ENCODE data around the gene KHDRBS2.

The KHDRBS2 gene

GRCh38 chr6:62202078-62202477 is 83.9 kb downstream of the KHDRBS2 start:
- no peaks in the 10 kb centered on the region for H3K4me1 ChIP-seq
- no peaks in the 10 kb centered on the region for H4K20me1 ChIP-seq
- H3K36me3 ChIP-seq, result no peaks in the 10 kb centered on the region
- H3K9ac ChIP-seq, result no peak overlapping the region
- no peak for TF ChIP-seq Cebpa-rat (IDR thresholded peaks at IDR 0.05)
- H3K27me3 ChIP-seq, result no peaks in the 10 kb centered on the region
- H3K4me2 ChIP-seq, result no peak overlapping the region
- H3K9me3 ChIP-seq, result no peaks in the 10 kb centered on the region
- no peak overlapping the region for H3K27ac ChIP-seq
- H3K4me3 ChIP-seq, result no peak overlapping the region

GRCh38 chr6:62192593-62192992 is 93.4 kb downstream of the KHDRBS2 start:
- no peak overlapping the region for H3K27ac ChIP-seq
- H4K20me1 ChIP-seq, result no peaks in the 10 kb centered on the region
- no peak overlapping the region for H3K9ac ChIP-seq
- no peaks in the 10 kb centered on the region for H3K4me1 ChIP-seq
- no peaks in the 10 kb centered on the region for H3K27me3 ChIP-seq
- no peaks in the 10 kb centered on the region for H3K9me3 ChIP-seq
- no peak overlapping the region for H3K4me2 ChIP-seq
- no peaks in the 10 kb centered on the region for H3K36me3 ChIP-seq
- TF ChIP-seq Cebpa-rat (IDR thresholded peaks at IDR 0.05), result no peak
- H3K4me3 ChIP-seq, result no peak overlapping the region

DNA sequence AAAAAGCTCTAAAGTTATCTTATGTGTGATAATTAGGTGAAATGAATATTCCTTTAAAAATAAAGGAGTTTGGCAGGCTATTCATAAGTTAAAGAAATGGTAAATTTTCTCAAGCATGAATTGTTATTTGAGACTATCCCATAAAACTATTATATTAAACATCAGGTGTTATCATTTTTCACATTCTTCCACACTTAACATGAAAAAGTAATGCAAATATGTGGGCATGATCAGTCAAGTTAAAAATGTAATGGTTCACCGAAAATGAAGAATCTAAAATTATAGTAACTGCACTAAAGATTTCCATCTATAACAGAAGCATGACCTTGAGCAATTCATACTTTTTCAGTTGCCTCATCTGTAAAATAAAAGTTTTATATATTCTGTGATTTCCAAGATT is 110.8 kb downstream of the KHDRBS2 start:
- no peaks in the 10 kb centered on the region for H3K9me3 ChIP-seq
- no peak overlapping the region for H3K27ac ChIP-seq
- H3K4me2 ChIP-seq, result no peak overlapping the region
- no peak overlapping the region for H3K9ac ChIP-seq
- no peaks in the 10 kb centered on the region for H3K4me1 ChIP-seq
- TF ChIP-seq Cebpa-rat (IDR thresholded peaks at IDR 0.05), result no peak
- H3K36me3 ChIP-seq, result no peaks in the 10 kb centered on the region
- H4K20me1 ChIP-seq, result no peaks in the 10 kb centered on the region
- H3K4me3 ChIP-seq, result no peak overlapping the region
- no peaks in the 10 kb centered on the region for H3K27me3 ChIP-seq

DNA sequence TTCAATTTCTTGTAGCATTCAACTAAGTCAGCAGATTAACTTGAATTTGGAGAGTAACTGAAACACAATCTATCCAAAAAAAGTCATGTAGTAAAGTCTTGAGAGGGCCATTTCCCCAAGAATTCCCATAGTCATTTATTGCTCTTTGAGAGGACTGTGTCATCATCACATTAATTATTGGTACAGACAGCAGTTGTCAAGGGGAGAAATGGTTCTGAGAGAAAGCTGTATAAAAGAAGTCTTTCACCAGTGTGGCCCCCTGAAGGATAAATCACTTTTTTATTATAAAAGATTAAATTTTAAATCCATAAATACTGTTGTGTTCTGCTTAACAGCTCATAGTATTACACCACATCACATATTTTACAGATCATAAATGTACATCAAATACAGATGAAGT is 111.5 kb downstream of the KHDRBS2 start:
- Histone ChIP-seq H3K27me3 (no peaks in the 10 kb centered on the region), H3K27ac (no peak overlapping the region), H4K20me1 (no peaks in the 10 kb centered on the region), H3K36me3 (no peaks in the 10 kb centered on the region), H3K9me3 (no peaks in the 10 kb centered on the region), H3K4me2 (no peak overlapping the region), H3K4me1 (no peaks in the 10 kb centered on the region), H3K9ac (no peak overlapping the region), H3K4me3 (no peak overlapping the region)
- TF ChIP-seq Cebpa-rat (IDR thresholded peaks at IDR 0.05), result no peak

GRCh38 chr6:62167736-62168135 is 118.3 kb downstream of the KHDRBS2 start:
- Histone ChIP-seq H3K9ac (no peak overlapping the region), H3K4me3 (no peak overlapping the region), H3K36me3 (no peaks in the 10 kb centered on the region), H3K27me3 (no peaks in the 10 kb centered on the region), H4K20me1 (no peaks in the 10 kb centered on the region), H3K27ac (no peak overlapping the region), H3K4me2 (no peak overlapping the region), H3K4me1 (no peaks in the 10 kb centered on the region), H3K9me3 (no peaks in the 10 kb centered on the region)
- TF ChIP-seq Cebpa-rat (IDR thresholded peaks at IDR 0.05), result no peak

GRCh38 chr6:62162858-62163257 is 123.2 kb downstream of the KHDRBS2 start:
- no peaks in the 10 kb centered on the region for H3K9me3 ChIP-seq
- no peak overlapping the region for H3K27ac ChIP-seq
- H3K27me3 ChIP-seq, result no peaks in the 10 kb centered on the region
- no peaks in the 10 kb centered on the region for H3K36me3 ChIP-seq
- no peaks in the 10 kb centered on the region for H4K20me1 ChIP-seq
- no peaks in the 10 kb centered on the region for H3K4me1 ChIP-seq
- H3K9ac ChIP-seq, result no peak overlapping the region
- H3K4me2 ChIP-seq, result no peak overlapping the region
- H3K4me3 ChIP-seq, result no peak overlapping the region
- TF ChIP-seq Cebpa-rat (IDR thresholded peaks at IDR 0.05), result no peak

DNA sequence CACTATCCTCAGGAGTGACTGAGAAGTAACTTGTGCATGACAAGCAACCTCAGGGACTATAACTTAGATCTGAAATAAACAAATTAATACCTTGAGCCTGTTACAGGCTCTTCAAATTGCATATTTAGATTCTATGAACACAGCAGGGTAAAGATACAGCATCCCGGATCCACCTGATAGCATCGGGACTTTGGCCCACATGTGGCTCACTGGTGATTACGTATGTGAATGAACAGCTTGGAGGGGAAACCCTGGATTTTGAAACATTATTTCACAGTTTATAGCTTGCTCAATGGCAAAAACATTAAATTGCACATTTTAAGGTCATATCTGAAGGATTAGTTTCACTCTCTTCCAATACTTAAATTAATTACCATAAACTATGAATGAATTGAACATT is 133.2 kb downstream of the KHDRBS2 start:
- Histone ChIP-seq H4K20me1 (no peaks in the 10 kb centered on the region), H3K4me2 (no peak overlapping the region), H3K4me3 (no peak overlapping the region), H3K27ac (no peak overlapping the region), H3K9me3 (no peaks in the 10 kb centered on the region), H3K36me3 (no peaks in the 10 kb centered on the region), H3K9ac (no peak overlapping the region), H3K4me1 (no peaks in the 10 kb centered on the region), H3K27me3 (no peaks in the 10 kb centered on the region)
- TF ChIP-seq Cebpa-rat (IDR thresholded peaks at IDR 0.05), result no peak

DNA sequence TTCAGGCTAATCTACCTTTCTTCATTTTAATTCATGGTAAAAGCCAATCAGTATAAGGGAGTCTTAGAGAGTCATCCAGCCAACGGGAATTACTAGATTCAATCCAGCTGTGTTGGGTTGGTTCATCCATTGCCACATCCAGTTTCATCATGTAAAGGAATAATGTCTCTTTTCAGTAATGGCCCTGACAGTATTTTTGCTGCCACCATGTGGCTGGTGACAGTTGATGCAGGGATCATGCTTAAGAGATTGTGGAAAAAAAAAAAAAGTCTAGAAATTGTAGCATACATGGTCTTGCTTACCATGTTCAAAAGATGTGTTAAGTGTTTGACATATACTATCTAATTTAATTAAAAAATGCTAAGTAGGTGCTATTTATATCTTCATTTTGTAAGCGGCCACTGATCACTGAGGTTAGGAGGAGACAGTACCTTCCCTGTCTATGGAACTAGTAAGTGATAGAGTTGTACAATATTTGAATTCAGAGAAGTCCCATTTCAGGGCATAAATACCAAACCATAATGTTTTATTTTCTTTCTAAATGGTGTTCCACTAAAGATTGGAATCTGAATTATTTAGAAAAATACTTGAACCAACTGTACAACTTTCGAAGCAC is 135.9 kb downstream of the KHDRBS2 start:
- H3K4me1 ChIP-seq, result no peaks in the 10 kb centered on the region
- no peaks in the 10 kb centered on the region for H3K9me3 ChIP-seq
- H3K4me3 ChIP-seq, result no peak overlapping the region
- TF ChIP-seq Cebpa-rat (IDR thresholded peaks at IDR 0.05), result no peak
- H3K4me2 ChIP-seq, result no peak overlapping the region
- H3K36me3 ChIP-seq, result no peaks in the 10 kb centered on the region
- H3K27ac ChIP-seq, result no peak overlapping the region
- no peak overlapping the region for H3K9ac ChIP-seq
- H3K27me3 ChIP-seq, result no peaks in the 10 kb centered on the region
- no peaks in the 10 kb centered on the region for H4K20me1 ChIP-seq

GRCh38 chr6:62146954-62147853 is 138.8 kb downstream of the KHDRBS2 start:
- Histone ChIP-seq H3K9me3 (no peaks in the 10 kb centered on the region), H3K36me3 (no peaks in the 10 kb centered on the region), H3K4me2 (no peak overlapping the region), H3K27me3 (no peaks in the 10 kb centered on the region), H3K27ac (no peak overlapping the region), H3K4me1 (no peaks in the 10 kb centered on the region), H3K4me3 (no peak overlapping the region), H3K9ac (no peak overlapping the region), H4K20me1 (no peaks in the 10 kb centered on the region)
- no peak for TF ChIP-seq Cebpa-rat (IDR thresholded peaks at IDR 0.05)

DNA sequence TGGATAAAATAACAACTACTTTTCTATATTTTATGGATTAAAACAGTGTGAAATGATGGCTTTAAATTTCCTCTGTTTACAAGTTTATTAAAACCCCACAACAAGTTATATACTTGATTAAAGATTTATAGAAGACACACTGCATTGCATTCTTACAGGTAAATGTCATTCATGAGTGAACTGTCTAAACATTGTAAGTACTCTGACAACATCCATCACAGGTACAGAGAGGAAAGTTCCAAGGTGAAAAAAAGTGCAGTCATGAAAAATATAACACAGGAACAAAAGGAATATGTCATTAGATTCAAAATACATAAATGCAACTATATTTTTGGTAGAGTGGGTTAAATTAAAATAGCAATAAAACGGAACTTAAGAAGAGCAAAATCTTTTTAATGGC is 156.9 kb downstream of the KHDRBS2 start:
- Histone ChIP-seq H3K27ac (no peak overlapping the region), H3K4me2 (no peak overlapping the region), H3K9ac (no peak overlapping the region), H3K9me3 (peaks cover 6% of the 10 kb centered on the region), H3K4me1 (no peaks in the 10 kb centered on the region), H3K36me3 (no peaks in the 10 kb centered on the region), H3K4me3 (no peak overlapping the region), H3K27me3 (no peaks in the 10 kb centered on the region), H4K20me1 (no peaks in the 10 kb centered on the region)
- no peak for TF ChIP-seq Cebpa-rat (IDR thresholded peaks at IDR 0.05)
